IMR-90 (cell line): ENCODE measurements around the gene PITX2. TPM values are rescaled to one million over a fixed set of nuclear protein-coding genes. Genes with fewer than 3 reads are reported as not detected.

Experiments used
- ATAC-seq: fragments of 200-7000 bp; cut with Tn5 transposase; 2 replicates; pipeline ENCODE4 v1.9.1; 2020; ENCODE audit warnings: low read depth, mild to moderate bottlenecking, moderate library complexity
- BruUV-seq: library from RNA; stranded (reverse); fragments of 400-500 nt; replicated peaks from 2 replicates; lab custom pipeline; 2021; lab: Mats Ljungman, UMichigan
- CTCF ChIA-PET: fragments of 300-600 bp; formaldehyde crosslinking; extraction: SDS; loops from one replicate; lab custom pipeline; 2021; ENCODE audit warnings: antibody characterized with exemption; lab: Yijun Ruan, JAX
- POLR2A ChIA-PET: fragments of 300-600 bp; sonication (Branson Sonifier 250); formaldehyde crosslinking; loops from one replicate; lab custom pipeline; 2022; ENCODE audit warnings: antibody characterized with exemption; ENCODE audit not compliant: unreplicated experiment; lab: Charles Lee
- DNase-seq: peaks from one replicate; pipeline ENCODE4 v3.0.0; 2013
- H2AFZ ChIP-seq: replicated peaks from 2 replicates; pipeline ENCODE3; 2013; ENCODE audit warnings: low read length, mild to moderate bottlenecking; ENCODE audit not compliant: poor library complexity
- H2AK5ac ChIP-seq: 2 replicates; pipeline ENCODE4 v1.6.1; 2013; ENCODE audit warnings: low read depth, low read length, inconsistent platforms
- H2AK9ac ChIP-seq: replicated peaks from 2 replicates; pipeline ENCODE3; 2013; ENCODE audit warnings: mild to moderate bottlenecking, low read depth, low read length, moderate library complexity; ENCODE audit not compliant: poor library complexity
- H2BK120ac ChIP-seq: 2 replicates; pipeline ENCODE4 v1.6.1; 2013; ENCODE audit warnings: low read depth, low read length, inconsistent platforms
- H2BK15ac ChIP-seq: 3 replicates; pipeline ENCODE4 v1.6.1; 2013; ENCODE audit warnings: low read depth, low read length, inconsistent platforms
- H2BK20ac ChIP-seq: 2 replicates; pipeline ENCODE4 v1.6.1; 2013; ENCODE audit warnings: low read depth, mild to moderate bottlenecking, inconsistent platforms, low read length, moderate library complexity
- H2BK5ac ChIP-seq: 2 replicates; pipeline ENCODE4 v1.6.1; 2013; ENCODE audit warnings: mild to moderate bottlenecking, low read depth, low read length, inconsistent platforms; ENCODE audit not compliant: poor library complexity, severe bottlenecking
- H3K14ac ChIP-seq: replicated peaks from 2 replicates; pipeline ENCODE4 v1.6.1; 2013; ENCODE audit warnings: low read depth, low read length, inconsistent platforms
- H3K18ac ChIP-seq: 2 replicates; pipeline ENCODE4 v1.6.1; 2013; ENCODE audit warnings: low read depth, low read length, control low read depth
- H3K23ac ChIP-seq: 2 replicates; pipeline ENCODE4 v1.6.1; 2013; ENCODE audit warnings: low read depth, low read length, inconsistent platforms
- H3K27ac ChIP-seq: 2 replicates; pipeline ENCODE4 v1.5.1; 2013; ENCODE audit warnings: mild to moderate bottlenecking, control low read depth, low read length; ENCODE audit not compliant: insufficient read depth
- H3K27me3 ChIP-seq: 2 replicates; pipeline ENCODE4 v1.6.1; 2013; ENCODE audit warnings: low read length; ENCODE audit not compliant: control insufficient read depth, insufficient read depth
- H3K36me3 ChIP-seq: 2 replicates; pipeline ENCODE4 v1.6.1; 2013; ENCODE audit warnings: low read length, mixed read lengths; ENCODE audit not compliant: control insufficient read depth, insufficient read depth
- H3K4ac ChIP-seq: 2 replicates; pipeline ENCODE4 v1.6.1; 2013; ENCODE audit warnings: low read depth, low read length, inconsistent platforms
- H3K4me1 ChIP-seq: 2 replicates; pipeline ENCODE4 v1.6.1; 2013; ENCODE audit warnings: low read length, mixed read lengths; ENCODE audit not compliant: control insufficient read depth, insufficient read depth
- H3K4me2 ChIP-seq: 2 replicates; pipeline ENCODE4 v1.6.1; 2013; ENCODE audit warnings: low read depth, mild to moderate bottlenecking, control low read depth, low read length, moderate library complexity
- H3K4me3 ChIP-seq: 2 replicates; pipeline ENCODE4 v1.5.1; 2013; ENCODE audit warnings: low read depth, mild to moderate bottlenecking, control low read depth, low read length, moderate library complexity; ENCODE audit not compliant: insufficient read depth
- H3K56ac ChIP-seq: 2 replicates; pipeline ENCODE4 v1.6.1; 2013; ENCODE audit warnings: low read length, inconsistent platforms; ENCODE audit not compliant: insufficient read depth; ENCODE audit errors: extremely low read depth
- H3K79me1 ChIP-seq, 2 experiments: 2 replicates each; pipeline ENCODE4 v1.6.1; 2013; ENCODE audit warnings: low read length in 2 of 2, inconsistent platforms in 1 of 2, low read depth in 1 of 2
- H3K9ac ChIP-seq: 2 replicates; pipeline ENCODE4 v1.6.1; 2013; ENCODE audit warnings: low read depth, low read length, control low read depth
- H3K9me1 ChIP-seq: 2 replicates; pipeline ENCODE4 v1.6.1; 2013; ENCODE audit warnings: low read length, inconsistent platforms; ENCODE audit not compliant: insufficient read depth
- H3K9me3 ChIP-seq: 2 replicates; pipeline ENCODE4 v1.6.1; 2013; ENCODE audit warnings: low read length; ENCODE audit not compliant: control insufficient read depth, insufficient read depth
- H4K20me1 ChIP-seq: 2 replicates; pipeline ENCODE4 v1.6.1; 2013; ENCODE audit warnings: low read length, inconsistent platforms; ENCODE audit not compliant: insufficient read depth
- H4K5ac ChIP-seq: 2 replicates; pipeline ENCODE4 v1.6.1; 2013; ENCODE audit warnings: mild to moderate bottlenecking, low read depth, low read length, control low read depth
- H4K8ac ChIP-seq, 2 experiments: 2 replicates each; pipeline ENCODE4 v1.6.1; 2013; ENCODE audit warnings: low read depth in 2 of 2, low read length in 2 of 2, control low read depth in 1 of 2, inconsistent platforms in 1 of 2
- H4K91ac ChIP-seq: 2 replicates; pipeline ENCODE4 v1.6.1; 2013; ENCODE audit warnings: low read depth, low read length, inconsistent platforms; ENCODE audit not compliant: insufficient read depth
- BHLHE40 ChIP-seq: fragments of 150-350 bp; IDR thresholded peaks from 2 replicates; pipeline ENCODE4 v1.6.1; 2016; ENCODE audit warnings: mild to moderate bottlenecking, low read depth, low read length
- CEBPB ChIP-seq: IDR thresholded peaks from 2 replicates; pipeline ENCODE4 v1.6.1; 2012; ENCODE audit warnings: low read depth, low read length, improper control_type of control experiment
- CHD1 ChIP-seq: IDR thresholded peaks from 2 replicates; pipeline ENCODE4 v1.6.1; 2012; ENCODE audit warnings: low read depth, low read length, improper control_type of control experiment
- CTCF ChIP-seq: conservative IDR thresholded peaks from 2 replicates; pipeline ENCODE4 v1.5.1; 2012; ENCODE audit warnings: mild to moderate bottlenecking, low read depth, low read length, improper control_type of control experiment
- ELK1 ChIP-seq: fragments of 150-350 bp; IDR thresholded peaks from 2 replicates; pipeline ENCODE4 v1.6.1; 2016; ENCODE audit warnings: low read depth, mild to moderate bottlenecking, low read length, moderate library complexity, borderline replicate concordance
- MAFK ChIP-seq: IDR thresholded peaks from 2 replicates; pipeline ENCODE4 v1.6.1; 2012; ENCODE audit warnings: low read depth, low read length, improper control_type of control experiment
- MXI1 ChIP-seq: IDR thresholded peaks from 2 replicates; pipeline ENCODE4 v1.6.1; 2012; ENCODE audit warnings: low read depth, mild to moderate bottlenecking, low read length, moderate library complexity, borderline replicate concordance
- NFE2L2 ChIP-seq: fragments of 150-350 bp; IDR thresholded peaks from 2 replicates; pipeline ENCODE4 v1.6.1; 2016; ENCODE audit warnings: low read depth, mild to moderate bottlenecking, low read length
- POLR2A ChIP-seq: IDR thresholded peaks from 2 replicates; pipeline ENCODE4 v1.6.1; 2012; ENCODE audit warnings: mild to moderate bottlenecking, low read depth, low read length
- RAD21 ChIP-seq: IDR thresholded peaks from 2 replicates; pipeline ENCODE4 v1.6.1; 2012; ENCODE audit warnings: low read length, improper control_type of control experiment
- RCOR1 ChIP-seq: IDR thresholded peaks from 2 replicates; pipeline ENCODE4 v1.6.1; 2012; ENCODE audit warnings: mild to moderate bottlenecking, low read length, improper control_type of control experiment; ENCODE audit not compliant: insufficient replicate concordance
- RFX5 ChIP-seq: IDR thresholded peaks from 2 replicates; pipeline ENCODE4 v1.8.0; 2012; ENCODE audit warnings: low read depth, mild to moderate bottlenecking, low read length, moderate library complexity
- SMC3 ChIP-seq: fragments of 150-350 bp; IDR thresholded peaks from 2 replicates; pipeline ENCODE4 v1.6.1; 2016; ENCODE audit warnings: low read depth, mild to moderate bottlenecking, antibody characterized with exemption, low read length, moderate library complexity
- WGBS, 2 experiments: methylation state at CpG; one replicate each; pipeline versions ENCODE4 v1.1.5 to v1.1.7; 2013; ENCODE audit warnings: missing lambda C conversion rate in 2 of 2; ENCODE audit not compliant: insufficient read length in 1 of 2; ENCODE audit errors: extremely low coverage in 2 of 2; 5-methylcytosine and 5-hydroxymethylcytosine counted together
- dilution Hi-C: fragments of 300-500 bp; cut with HindIII; formaldehyde crosslinking; loops from one replicate; pipeline ENCODE4 v1.14.3; 2018; ENCODE audit warnings: low sequenced_read_pairs; ENCODE audit not compliant: unreplicated experiment
- in situ Hi-C: fragments of 300-500 bp; cut with MboI; formaldehyde crosslinking; loops from 3 replicates; pipeline ENCODE4 v1.14.3; 2019; ENCODE audit warnings: low sequenced_read_pairs, inconsistent platforms, mixed read lengths
- intact Hi-C: fragments of 100-400 bp; cut with micrococcal nuclease; formaldehyde crosslinking; loops from 2 replicates; pipeline ENCODE4 v1.10.0; 2022
- polyA plus RNA-seq, 3 experiments: library from polyadenylated mRNA; depleted of rRNA; stranded (reverse); fragments of >200 nt; gene quantifications; 2 replicates each; pipeline ENCODE4 v1.2.3, GENCODE V29; 2012; ENCODE audit warnings: low replicate concordance in 1 of 3
- total RNA-seq: library from RNA; depleted of rRNA; stranded (reverse); fragments of >200 nt; gene quantifications from 2 replicates; pipeline ENCODE4 v1.2.3, GENCODE V29; 2012

PITX2 gene
- total and polyA plus RNA-seq, 2 of the 4 experiments (the other 2 are of a cell fraction), result 3.0 to 6.3 TPM

- Histone ChIP-seq H3K4me1 (peaks cover 4% of the 10 kb centered on the region; the same call in 1 of the 2 replicates), H3K4me2 (no peak overlapping the region), H3K4me3 (no peak overlapping the region), H2BK5ac (no peak overlapping the region), H3K9ac (no peak overlapping the region), H3K18ac (no peak overlapping the region), H3K4ac (no peak overlapping the region), H2AFZ (no peak overlapping the region), H3K9me3 (peaks cover 2% of the 10 kb centered on the region), H3K27me3 (peaks cover 82% of the 10 kb centered on the region), H2BK20ac (no peak overlapping the region), H3K27ac (no peak overlapping the region), H3K36me3 (no peaks in the 10 kb centered on the region), H4K5ac (no peak overlapping the region), H3K14ac (no peak overlapping the region), H4K91ac (no peak overlapping the region), H3K9me1 (no peaks in the 10 kb centered on the region), H3K56ac (no peak overlapping the region), H4K20me1 (0 out of 2 replicates have a peak, but pooled peaks cover 5% of the 10 kb centered on the region), H3K79me1 (no peaks in the 10 kb centered on the region), H2BK15ac (no peak overlapping the region), H2AK9ac (no peak overlapping the region), H4K8ac (no peak overlapping the region), H3K23ac (no peak overlapping the region), H2BK120ac (no peak overlapping the region), H2AK5ac (no peak overlapping the region)
- in situ Hi-C loops, result loop anchor here (5.0 to 25.0 kb wide), 3 partner anchors 654 to 1404 kb away; no protein-coding TSS in a partner anchor
- dilution Hi-C loops, result no loop called here
- ATAC-seq (no peak), DNase-seq (no peak)
- intact Hi-C loops, result loop anchor here (2.0 to 10.0 kb wide), 5 partner anchors 504 to 1399 kb away; no protein-coding TSS in a partner anchor
- ChIA-PET CTCF (interaction anchor here (0.6 kb wide), 1 partner anchor 1397 kb away, joined by 4 read pairs; no protein-coding TSS in a partner anchor), POLR2A (no interaction called here)
- WGBS, 2 experiments, result 33% methylated on average over 12 of the region's 59 CpGs; no CpG with 5 or more reads in 1 of the 2 experiments
- no TSS peak for BruUV-seq
- TF ChIP-seq SMC3 (no peak), RAD21 (no peak), RCOR1 (no peak), CEBPB (no peak), MXI1 (no peak), POLR2A (no peak), BHLHE40 (no peak), CHD1 (no peak), NFE2L2 (no peak), MAFK (no peak), CTCF (no peak), RFX5 (no peak), ELK1 (no peak)
Measured at GRCh38 chr4:110633358-110634341, 10.8 kb upstream of the PITX2 start.
